ENCODE results near the gene PML.
"Not testable (repeated sequence)": the region's sequence is repeated elsewhere in the genome, so short reads cannot be mapped to it uniquely, and the experiment has no call there.

Gene PML

GRCh38 chr15:74082450-74082849 lies 87.9 kb downstream of the PML start, which contains the start of gene GOLGA6A:
TSS of gene GOLGA6A (minus strand) at chr15:74082550. CDS start at chr15:74082509, 41 bp downstream.
- DNase-seq (ENCODE audit: low read depth, low spot score); H3K27ac ChIP-seq: not testable (repeated sequence)

- not testable (repeated sequence) for DNase-seq (ENCODE audit: low read depth, low spot score); H3K27ac ChIP-seq
Measured at GRCh38 chr15:74094567-74094966, 100.1 kb downstream of the PML start.

- not testable (repeated sequence) for H3K27ac ChIP-seq; DNase-seq (ENCODE audit: low read depth, low spot score)
Measured at GRCh38 chr15:74095610-74096009, 101.1 kb downstream of the PML start.

GRCh38 chr15:74096753-74097474 lies 102.4 kb downstream of the PML start:
- not testable (repeated sequence) for H3K27ac ChIP-seq; DNase-seq (ENCODE audit: low read depth, low spot score)

Measured in epithelial cell of prostate (primary cell).